Measurements from ENCODE around the gene HSPA12A.
"Not testable (repeated sequence)": the region's sequence is repeated elsewhere in the genome, so short reads cannot be mapped to it uniquely, and the experiment has no call there.

Gene HSPA12A

DNA sequence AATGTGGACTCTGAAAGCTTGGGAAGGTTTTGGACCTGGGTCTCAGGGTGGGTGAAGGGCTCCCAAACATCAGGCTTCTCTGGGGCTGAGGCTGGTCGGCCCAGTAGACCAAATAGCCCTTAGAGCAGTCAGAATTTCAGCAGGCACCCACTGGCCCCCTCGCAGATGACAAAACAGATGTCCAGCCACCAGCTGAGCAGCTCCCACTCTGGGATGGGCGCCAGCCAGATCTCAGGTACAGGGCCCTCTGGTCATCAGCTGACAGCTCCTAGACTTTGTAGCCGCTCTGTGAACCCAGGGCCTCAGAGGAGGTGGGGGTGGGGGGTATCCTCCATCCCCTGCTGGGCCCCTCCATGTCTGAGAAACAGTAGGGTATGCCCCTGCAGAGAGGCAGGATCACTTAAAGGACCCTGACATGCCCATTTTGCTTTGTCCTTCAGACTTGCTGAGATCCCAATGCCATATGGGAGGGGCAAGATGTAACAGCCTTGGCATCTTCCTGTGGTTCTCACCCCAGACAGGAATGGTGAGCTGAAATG is 26.5 kb downstream of the HSPA12A start:
- no peak for DNase-seq

DNA sequence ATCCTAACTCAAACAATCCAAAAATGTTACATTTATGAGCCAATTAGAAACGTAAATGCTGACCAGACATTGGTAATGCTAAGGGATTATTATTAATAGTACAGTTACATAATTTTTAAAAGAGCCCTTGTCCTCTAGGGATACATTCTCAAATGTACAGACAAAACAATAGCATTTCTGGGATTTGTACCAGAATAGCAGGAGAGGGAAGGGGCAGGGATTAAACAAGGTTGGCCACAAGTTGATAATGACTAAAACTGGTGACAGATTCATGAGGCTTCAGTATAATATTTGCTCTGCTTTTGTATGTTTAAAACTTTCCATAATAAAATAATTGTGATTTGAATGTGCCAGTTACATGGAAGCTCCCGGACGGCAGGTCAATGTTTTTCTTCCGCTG is 27.0 kb downstream of the HSPA12A start:
- no peak for DNase-seq

DNA sequence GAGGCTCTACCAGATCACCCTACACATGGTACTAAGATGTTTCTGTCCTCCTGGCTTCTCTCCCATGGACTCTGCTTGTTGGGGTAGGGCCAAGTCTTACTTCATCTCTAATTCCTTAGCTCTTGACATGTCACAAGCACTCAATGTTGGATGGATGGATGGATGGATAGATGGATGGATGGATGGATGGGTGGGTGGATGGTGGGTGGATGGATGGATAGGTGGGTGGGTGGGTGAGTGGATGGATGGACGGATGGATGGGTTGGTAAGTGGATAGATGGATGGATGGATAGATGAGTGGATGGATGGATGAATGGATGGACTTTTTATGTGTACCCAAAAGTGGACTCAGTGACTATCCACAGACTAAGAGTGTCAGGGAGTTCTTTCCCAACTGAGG is 28.5 kb downstream of the HSPA12A start:
- no peak for DNase-seq

DNA sequence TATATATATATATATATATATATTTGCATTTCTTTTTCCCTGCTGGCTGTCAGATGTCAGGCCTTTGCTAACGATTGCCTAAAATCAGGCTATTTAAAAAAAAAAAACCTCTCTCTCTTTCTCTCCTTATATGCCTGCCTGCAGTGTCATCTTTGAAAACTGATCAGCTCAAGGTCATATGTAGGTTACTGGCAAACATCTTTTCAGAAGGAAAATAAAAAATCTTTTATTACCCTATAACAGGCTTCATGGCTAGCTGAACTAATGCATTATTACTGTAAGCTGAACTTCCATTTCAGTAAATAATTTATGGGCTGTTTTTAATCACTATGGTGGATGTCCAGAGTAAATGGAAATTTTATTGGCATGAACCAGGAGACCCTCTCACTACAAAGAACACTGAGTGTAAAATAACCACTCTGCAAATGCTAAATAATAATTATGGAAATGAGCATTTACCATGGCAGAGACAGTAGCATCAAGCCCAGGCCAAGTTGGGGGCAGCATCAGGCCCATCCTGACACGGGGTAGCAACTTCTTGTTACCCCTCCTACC is 29.3 kb downstream of the HSPA12A start:
- no peak for DNase-seq

DNA sequence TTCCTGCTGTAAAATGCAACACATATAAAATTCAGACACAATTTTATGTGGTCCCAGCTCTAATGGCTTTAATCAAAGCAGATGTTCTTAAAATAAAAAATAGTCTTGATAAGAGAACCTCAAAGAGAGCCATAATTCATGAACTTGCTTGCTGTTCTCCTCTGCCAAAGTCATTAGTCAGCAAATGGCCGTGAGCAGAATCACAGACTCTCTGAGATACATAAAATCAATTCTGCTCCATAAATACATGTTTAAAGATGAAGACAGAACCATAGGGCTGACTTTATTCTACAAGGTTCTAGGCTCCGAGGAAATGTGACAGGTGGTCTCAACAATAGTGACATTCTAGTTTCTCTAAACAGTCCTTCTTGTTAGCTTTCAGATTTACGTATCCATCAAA is 29.8 kb downstream of the HSPA12A start:
- DNase-seq: no peak

DNA sequence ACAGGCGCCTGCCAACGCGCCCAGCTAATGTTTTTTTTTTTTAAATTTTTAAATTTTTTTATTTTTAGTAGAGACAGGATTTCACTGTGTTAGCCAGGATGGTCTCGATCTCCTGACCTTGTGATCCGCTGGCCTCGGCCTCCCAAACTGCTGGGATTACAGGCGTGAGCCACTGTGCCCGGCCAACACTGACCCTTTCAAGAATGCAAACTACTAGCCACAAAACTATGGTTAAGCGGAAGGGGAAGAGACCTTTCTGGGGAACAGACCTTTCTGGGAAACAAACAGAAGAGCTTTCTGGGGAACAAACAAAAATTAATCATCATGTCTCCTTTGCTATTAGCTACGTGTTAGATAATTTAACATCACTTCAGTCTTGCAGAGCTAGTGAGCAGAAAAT is 30.6 kb downstream of the HSPA12A start:
- DNase-seq: not testable (repeated sequence)

DNA sequence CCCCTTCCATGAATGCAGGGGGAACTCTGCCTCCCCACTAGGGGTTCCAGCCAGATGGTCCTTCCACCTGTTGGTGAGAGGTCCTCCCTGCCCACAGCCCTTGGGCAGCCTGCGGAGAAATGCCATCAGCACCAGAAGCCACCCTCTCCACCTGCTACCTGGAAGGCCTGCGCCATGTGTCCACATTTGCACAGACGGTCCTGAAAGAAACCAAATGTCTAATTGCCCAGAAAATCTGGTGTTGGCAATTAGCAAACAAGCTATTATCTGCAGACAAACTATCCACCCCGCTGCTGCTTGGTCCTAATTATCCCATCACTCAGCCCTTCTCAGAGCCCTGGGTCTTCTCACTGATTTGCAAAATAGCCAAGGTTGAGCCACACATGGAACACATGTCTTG is 32.3 kb downstream of the HSPA12A start:
- DNase-seq: no peak

DNA sequence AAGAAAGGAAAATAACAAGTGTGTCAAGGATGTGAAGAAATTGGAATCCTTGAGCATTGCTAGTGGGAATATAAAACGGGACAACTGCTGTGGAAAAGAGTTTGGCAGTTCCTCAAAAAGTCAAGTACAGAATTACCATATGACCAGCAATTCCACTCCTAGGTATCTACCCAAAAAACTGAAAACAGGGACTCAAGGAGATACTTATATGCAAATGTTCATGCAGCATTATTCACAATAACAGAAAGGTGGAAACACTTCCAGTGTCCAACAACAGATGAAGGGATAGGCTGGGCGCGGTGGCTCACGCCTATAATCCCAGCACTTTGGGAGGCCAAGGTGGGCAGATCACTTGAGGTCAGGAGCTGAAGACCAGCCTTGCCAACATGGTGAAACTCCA is 33.5 kb downstream of the HSPA12A start:
- DNase-seq: no peak

DNA sequence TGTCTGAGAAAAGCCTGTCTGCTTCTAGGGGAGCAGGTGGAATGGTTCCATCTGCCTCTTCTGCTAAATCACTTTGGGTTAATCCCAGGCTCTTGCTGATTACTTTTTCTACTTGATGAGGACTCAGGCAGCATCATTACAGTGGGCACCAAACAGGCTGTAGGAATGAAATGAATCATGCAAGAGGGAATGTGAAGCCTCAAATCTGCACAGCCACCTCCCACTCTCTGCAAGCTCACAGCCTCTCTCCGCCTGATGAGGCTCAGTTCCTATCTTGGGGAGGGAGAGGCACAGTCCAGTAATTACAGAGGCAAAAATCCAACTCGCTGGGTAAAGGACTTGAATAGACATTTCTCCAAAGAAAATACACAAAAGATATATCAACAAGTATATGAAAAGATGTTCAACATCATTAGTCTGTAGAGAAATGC is 34.0 kb downstream of the HSPA12A start:
- DNase-seq: no peak

DNA sequence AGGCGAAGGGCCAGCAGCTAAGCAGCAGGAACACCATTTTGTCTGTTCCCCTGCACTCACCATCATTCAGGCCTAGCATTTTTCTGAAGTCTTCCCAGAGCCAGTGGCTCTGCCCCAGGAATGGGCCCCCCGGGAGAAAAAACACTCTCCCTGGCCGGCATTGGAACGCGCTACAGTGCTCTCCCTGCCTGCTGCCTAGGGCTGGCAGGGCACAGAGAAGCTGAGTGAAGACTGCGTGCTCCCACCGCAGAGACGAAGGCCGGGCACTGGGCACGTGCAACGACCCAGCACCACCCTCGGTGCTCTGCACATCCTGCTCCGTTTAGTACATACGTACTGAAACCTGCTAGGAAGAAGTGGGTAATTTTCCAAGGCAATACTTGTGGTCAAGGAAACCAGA is 34.4 kb downstream of the HSPA12A start:
- DNase-seq: no peak

DNA sequence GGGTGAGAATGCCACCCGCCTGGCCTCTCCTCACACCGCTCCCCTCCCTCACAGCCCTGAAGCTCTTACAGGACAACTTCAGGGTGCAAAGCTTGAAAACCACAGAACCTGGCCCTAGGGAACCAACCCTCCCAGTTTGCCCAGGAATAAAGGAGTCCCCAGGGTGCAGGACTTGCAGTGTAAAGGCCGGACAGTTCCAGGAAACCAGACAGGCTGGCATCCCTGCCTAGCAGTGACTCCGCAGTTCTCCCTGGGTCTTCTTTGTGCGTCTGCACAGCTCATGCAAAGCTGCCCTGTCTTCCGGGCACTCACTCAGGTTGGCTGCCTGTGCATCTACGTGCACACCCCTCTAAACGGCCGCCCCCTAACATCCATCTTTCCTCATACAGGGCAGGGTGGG is 36.1 kb downstream of the HSPA12A start:
- no peak for DNase-seq

DNA sequence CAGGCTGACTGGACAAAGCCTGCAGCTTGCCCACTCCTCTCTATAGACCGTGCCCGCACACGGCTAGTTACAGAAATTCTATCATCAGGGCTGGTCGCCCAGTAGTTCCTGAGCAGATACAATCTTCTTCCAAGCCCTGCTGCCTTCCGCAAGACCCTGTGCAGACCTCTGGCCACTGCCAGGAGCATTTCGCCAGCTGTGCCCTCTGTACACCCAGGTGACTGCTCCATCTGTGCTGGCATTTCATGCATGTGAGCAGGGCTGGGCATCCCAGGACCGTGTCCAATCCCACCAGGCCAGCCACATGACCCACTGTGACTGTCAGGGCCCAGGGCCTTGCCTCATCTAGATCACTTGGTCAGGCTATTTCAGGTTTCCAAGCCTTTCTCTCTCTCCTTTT is 36.9 kb downstream of the HSPA12A start:
- no peak for DNase-seq

DNA sequence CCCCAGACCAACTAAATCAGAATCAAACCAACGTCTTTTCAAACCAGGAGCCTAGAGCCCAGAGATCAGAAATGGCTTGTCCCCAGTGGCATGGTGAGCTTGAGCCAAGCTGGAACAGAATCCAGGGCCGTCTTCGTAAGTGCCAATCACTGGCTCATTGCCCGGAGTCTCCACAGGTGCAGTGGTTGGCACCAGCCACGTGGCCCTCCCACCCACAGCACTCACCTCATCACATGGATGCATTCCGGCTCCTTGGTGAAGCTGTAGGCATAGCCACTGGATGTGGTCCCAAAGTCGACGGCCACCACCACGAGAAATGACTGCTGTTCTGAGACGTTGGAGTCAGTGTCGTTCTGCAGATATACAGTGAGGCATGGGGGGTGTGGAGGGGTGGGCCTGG is 37.4 kb downstream of the HSPA12A start:
- no peak for DNase-seq

DNA sequence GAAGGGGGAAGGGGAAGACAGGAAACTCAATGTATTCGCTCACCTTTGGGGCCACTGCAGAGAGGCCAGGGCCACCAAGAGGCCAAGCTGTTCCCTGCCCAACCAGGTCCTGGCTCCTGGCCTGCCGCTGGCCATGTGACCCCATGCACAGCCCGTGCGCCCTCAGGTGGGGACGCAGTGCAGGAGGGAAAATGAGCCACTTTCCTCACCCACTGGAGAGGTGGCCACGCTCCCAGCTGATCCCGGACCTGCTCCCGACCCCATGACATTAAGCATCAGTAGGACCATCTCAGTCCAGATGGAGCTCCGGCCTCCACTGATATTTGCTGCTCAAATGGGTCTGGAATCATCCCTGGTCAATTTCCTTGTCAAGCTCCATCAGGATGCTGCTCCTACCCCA is 40.2 kb downstream of the HSPA12A start:
- no peak for DNase-seq

DNA sequence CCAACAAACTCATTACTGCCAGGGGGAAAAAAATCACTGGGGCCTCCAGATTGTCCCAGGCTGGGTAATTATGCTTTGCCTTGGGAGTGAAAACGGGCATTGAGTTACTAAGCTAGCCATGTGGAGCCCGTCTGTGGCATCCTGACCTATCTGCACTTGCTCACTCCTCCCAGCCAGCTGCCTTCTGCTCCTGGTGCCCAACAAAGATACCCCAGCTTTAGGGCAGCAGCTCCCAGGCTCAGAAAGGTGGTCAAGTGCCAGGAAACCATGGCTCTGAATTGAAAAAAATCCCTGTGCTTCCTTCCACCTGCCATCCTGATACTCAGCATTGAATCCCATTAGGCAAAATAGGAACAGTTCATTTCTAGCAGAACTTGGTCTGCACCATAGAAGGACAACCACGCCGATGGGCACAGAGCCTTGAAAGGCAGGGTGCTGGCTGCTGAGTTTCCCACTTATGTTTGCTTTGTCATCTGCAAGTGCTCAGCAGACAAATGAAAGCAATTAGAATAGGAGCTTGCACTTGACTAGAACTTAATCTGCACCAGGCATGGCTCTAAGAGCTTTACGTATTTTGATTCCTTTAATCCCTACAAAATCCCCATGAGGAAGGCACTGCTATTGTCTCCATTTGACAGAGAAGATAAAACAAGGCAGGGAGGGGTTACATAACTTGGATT is 42.8 kb downstream of the HSPA12A start:
- no peak for DNase-seq

DNA sequence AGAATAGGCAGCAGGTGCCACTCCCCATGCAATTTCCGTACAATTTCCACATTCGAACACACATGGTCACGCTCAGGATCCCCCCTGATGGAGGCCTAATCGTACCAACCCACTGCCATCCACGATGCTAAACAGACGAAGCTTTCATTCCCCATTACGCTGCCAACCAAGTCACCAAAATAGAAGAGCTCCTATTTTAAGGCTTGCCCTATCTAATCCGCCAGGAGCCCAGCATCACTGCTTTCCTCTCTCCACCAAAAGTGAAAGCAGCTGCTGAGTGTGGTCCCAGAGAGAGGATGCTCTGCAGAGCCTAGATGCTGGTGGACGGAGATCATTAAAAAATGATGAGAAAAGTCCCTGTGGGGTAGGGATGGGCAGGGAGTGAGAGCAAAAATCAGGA is 43.3 kb downstream of the HSPA12A start:
- DNase-seq: no peak

DNA sequence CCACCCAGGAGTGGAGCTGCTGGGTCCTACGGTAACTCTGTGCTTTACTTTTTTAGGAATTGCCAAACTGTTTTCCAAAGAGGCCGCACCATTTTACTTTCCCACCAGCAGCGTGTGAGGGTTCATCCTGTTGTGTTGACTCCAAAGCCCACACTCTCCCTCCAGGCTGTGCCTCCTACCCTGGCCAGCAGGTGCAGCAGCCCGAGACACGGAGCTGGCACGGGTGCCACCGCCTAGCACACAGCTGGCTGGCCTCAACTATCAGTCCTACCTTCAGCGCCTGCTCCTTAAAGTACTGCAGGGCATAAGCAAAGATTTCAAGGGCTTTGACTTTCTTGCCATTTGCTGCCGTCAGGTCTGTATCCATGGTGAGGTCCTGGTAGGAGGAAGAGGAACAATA is 44.0 kb downstream of the HSPA12A start:
- no peak for DNase-seq

DNA sequence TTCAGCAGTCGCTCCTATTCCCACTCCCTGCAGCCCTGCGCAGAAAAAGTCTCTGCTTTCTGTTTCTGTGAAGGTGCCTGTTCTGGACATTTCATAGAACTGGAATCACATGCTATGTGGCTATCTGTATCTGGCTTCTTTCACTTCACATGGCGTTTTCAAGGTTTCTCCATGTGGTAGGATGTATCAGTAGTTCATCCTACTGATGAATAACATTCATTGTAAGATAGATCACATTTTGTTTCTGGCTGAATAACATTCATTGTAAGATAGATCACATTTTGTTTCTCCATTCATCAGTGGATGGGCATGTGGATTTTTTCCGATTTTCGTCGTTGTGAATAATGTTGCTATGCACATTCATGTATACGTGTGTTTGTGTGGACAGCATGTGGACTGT is 44.5 kb downstream of the HSPA12A start:
- no peak for DNase-seq

DNA sequence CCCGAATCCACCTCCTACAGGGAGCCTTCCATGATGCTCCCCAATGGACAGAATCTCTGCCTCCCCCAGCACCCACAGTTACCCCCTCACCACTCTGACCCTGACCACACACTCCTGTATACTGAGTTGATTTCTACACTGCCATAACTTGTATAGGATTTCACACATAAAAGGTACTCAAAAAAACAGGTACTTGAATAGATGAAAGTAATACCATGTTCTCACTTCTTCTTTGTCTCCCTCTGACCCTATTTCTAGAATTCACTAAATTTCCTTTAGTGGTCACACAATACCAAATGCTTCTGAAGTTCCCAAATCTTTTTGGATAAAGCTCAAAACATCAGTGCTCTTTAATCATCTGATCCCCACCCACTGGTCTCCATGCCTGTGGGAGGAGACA is 45.4 kb downstream of the HSPA12A start:
- no peak for DNase-seq

DNA sequence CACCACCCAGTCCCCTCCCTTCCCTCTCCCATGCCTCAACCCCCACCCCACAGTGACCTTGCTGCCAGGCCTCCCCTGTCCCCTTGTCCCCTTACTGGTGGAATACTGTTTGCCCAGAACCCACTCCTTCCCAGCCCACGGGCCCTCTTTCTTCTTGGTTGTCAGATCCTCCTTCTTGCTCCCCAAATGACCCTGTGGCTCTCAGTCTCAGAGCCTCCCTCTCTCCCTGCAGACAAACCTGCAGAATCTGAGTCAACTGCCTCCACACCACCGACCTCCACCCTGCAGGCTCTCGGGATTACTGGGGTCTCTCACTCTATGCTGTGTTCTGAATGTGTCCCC is 47.5 kb downstream of the HSPA12A start:
- DNase-seq: no peak

DNA sequence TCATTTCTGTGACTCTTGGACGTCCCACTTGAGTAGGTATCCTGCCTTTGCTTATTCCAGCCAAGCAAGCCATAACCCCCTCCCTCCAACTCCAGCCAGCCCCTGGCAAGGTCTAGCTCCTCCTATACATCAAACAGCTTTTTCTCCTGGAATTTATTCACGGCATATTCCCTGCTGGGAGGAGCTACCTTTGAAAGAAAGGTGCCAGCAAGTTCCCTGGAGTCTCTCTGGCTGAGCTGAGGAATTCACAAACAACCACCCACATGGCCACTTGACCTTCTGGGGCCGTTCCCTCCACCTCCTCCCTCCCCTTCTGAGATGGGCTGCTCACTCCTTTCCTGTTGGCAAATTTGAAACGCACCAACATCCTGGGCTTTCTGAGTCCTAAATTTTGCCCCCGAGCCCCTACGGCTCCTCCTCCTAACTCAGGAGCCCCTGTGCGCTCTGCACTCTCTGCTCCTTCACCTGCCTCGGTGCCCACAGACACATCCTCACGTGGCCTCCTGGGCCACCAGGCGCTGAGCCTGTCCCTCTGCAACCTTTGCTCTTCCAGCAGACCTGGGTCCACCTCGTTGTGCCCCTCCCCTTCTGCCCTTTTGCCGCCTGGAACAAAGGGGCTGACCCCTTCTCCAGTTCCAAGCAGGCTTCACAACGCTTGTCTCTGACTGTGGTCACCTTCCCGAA is 48.0 kb downstream of the HSPA12A start:
- no peak for DNase-seq

DNA sequence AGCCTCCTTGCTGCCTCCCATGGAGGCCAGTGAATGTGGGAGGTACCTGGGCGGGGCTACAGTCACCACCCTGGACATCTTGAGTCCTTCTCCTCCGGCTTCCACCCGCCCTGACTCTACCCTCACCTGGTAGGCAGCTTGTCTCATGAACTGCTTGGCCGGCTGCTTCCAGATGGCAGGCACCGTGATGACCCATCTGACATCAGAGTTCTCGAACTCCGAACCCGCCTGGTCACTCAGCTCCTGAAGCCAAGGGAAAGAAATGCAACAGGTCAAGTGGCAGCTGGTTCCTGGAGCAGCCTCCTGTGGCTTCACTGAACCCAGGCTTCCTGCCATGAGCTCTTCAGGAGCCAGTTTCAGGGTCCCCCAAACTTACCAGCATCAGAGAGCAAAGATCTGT is 50.1 kb downstream of the HSPA12A start:
- no peak for DNase-seq

DNA sequence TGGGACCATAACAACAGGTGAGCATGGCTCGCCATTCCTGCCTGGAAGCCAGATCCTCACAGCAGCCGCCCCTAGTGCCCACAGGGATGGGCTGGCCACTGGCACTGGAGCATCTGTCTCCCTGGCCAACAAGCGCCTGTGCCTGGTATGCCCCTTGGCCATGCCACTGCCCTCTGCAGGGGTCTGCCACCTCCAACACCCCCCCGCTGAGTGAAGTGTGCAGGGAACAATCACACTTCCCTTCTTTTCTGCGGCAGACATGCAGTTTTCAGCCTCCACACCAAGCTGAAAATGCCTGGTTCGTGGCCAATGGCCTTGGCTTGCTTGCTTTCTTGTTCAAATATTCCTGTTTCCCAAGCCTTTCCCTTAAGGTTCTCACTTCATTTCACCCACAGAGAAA is 50.7 kb downstream of the HSPA12A start:
- DNase-seq: no peak

All from T1000 (cell line).